ENCODE results near the gene DISP1.
"Not testable (repeated sequence)": the region's sequence is repeated elsewhere in the genome, so short reads cannot be mapped to it uniquely, and the experiment has no call there.

Gene DISP1

DNA sequence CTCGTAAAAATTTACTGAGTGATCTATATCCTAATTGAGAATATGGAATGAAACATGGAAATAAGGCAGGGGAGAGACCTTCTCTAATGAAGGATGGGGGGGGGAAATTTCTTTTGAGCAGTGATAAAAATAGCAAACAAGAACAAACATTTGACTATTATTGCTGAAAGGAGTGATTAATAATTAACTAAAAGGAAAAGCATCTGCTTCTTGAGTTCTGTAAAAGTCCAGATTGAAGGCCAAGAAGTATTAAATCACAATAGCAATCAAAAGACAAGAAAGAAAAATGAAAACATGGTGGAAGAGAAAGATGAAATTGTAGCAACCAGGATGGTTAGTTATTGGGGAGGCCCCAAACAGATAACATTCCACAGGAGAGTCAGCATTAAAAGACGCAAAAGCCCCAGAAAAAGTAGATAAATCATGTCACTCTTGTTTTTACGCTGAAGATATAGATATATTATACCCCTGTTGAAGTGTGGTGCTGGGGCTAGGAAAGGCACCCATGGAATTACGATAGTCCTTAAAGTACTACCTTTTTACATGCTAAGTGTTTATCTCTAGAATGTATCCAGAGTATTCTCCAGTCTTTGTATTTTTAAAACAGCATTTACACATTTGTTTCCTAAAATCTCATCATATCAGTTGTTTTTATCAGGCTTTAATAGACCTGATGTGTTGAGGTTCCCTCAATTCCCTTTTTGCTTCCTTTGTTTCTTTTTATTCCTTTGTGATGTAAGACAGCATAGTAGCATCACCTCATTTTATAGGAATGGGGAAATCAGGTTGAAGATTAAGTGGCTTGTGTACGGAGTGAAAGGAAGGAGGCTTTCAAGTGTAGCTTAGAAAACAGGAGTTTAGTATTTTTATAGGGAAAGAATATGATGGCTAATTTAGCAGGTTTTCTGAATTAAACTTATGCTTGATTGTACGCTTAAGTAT is 28.9 kb downstream of the DISP1 start:
- Histone ChIP-seq H3K4me3 (ENCODE audit: insufficient read length, low read depth) (no peak overlapping the region), H3K9ac (ENCODE audit: insufficient read length, low read depth) (no peak overlapping the region), H3K36me3 (ENCODE audit: insufficient read depth, insufficient read length, low read length) (no peaks in the 10 kb centered on the region), H3K27me3 (ENCODE audit: insufficient read depth, insufficient read length) (no peaks in the 10 kb centered on the region), H3K4me1 (ENCODE audit: insufficient read depth, insufficient read length) (no peaks in the 10 kb centered on the region), H3K9me3 (ENCODE audit: insufficient read depth, low read length) (no peaks in the 10 kb centered on the region)
- TF ChIP-seq SUZ12 (IDR thresholded peaks at IDR 0.05; ENCODE audit: extremely low read depth, insufficient read depth, insufficient read length) (no peak), YY1 (IDR thresholded peaks at IDR 0.05; ENCODE audit: insufficient read depth, insufficient read length) (no peak), ZNF274 (IDR thresholded peaks at IDR 0.05; ENCODE audit: low read depth, low read length) (no peak)
- peak; percentile 46 for DNase-seq (ENCODE audit: low read depth, low spot score)

DNA sequence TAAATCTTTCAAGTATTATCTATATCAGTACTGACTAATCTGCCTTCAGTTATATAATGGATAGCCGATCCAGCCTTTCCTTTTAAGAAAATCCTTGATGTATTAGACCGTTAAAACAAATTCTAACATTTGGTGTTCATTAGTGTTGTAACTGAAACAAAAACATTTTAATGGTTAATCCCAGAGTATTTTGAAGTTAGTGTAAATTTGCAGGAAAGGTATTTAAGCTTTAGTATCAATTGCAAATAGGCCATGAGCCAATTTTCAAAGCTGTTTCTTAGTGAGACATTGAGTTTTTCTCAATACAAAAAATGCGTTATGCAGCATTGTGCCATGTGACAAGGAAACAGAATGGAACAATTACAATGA is 29.6 kb downstream of the DISP1 start:
- no peak overlapping the region for H3K9ac ChIP-seq (ENCODE audit: insufficient read length, low read depth)
- TF ChIP-seq SUZ12 (IDR thresholded peaks at IDR 0.05; ENCODE audit: extremely low read depth, insufficient read depth, insufficient read length) (no peak), YY1 (IDR thresholded peaks at IDR 0.05; ENCODE audit: insufficient read depth, insufficient read length) (no peak), ZNF274 (IDR thresholded peaks at IDR 0.05; ENCODE audit: low read depth, low read length) (no peak)
- no peak overlapping the region for H3K4me3 ChIP-seq (ENCODE audit: insufficient read length, low read depth)
- H3K4me1 ChIP-seq (ENCODE audit: insufficient read depth, insufficient read length): no peaks in the 10 kb centered on the region
- H3K27me3 ChIP-seq (ENCODE audit: insufficient read depth, insufficient read length): no peaks in the 10 kb centered on the region
- no peak for DNase-seq (ENCODE audit: low read depth, low spot score)
- no peaks in the 10 kb centered on the region for H3K36me3 ChIP-seq (ENCODE audit: insufficient read depth, insufficient read length, low read length)
- no peaks in the 10 kb centered on the region for H3K9me3 ChIP-seq (ENCODE audit: insufficient read depth, low read length)

DNA sequence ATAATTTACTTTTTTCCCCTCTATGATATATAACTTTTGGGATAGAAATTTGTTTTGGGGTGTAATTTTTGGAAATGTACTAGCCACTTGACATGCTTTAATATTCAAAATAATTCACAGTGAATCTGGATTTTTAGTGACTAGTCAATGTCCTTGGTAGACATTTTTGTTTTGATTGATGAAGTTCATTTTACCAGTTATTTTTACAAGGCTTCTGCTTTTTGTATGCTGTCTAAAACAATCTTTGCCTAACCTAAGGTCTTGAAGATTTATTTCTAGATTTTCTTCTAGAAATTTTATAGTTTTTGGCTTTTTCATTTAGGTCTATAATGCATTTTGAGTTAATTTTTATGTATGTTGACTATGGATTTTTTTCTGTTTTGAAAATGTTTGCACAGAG is 30.9 kb downstream of the DISP1 start:
- no peaks in the 10 kb centered on the region for H3K4me1 ChIP-seq (ENCODE audit: insufficient read depth, insufficient read length)
- no peaks in the 10 kb centered on the region for H3K9me3 ChIP-seq (ENCODE audit: insufficient read depth, low read length)
- H3K9ac ChIP-seq (ENCODE audit: insufficient read length, low read depth): no peak overlapping the region
- no peaks in the 10 kb centered on the region for H3K27me3 ChIP-seq (ENCODE audit: insufficient read depth, insufficient read length)
- TF ChIP-seq ZNF274 (IDR thresholded peaks at IDR 0.05; ENCODE audit: low read depth, low read length) (no peak), YY1 (IDR thresholded peaks at IDR 0.05; ENCODE audit: insufficient read depth, insufficient read length) (no peak), SUZ12 (IDR thresholded peaks at IDR 0.05; ENCODE audit: extremely low read depth, insufficient read depth, insufficient read length) (no peak)
- DNase-seq (ENCODE audit: low read depth, low spot score): no peak
- no peak overlapping the region for H3K4me3 ChIP-seq (ENCODE audit: insufficient read length, low read depth)
- no peaks in the 10 kb centered on the region for H3K36me3 ChIP-seq (ENCODE audit: insufficient read depth, insufficient read length, low read length)

DNA sequence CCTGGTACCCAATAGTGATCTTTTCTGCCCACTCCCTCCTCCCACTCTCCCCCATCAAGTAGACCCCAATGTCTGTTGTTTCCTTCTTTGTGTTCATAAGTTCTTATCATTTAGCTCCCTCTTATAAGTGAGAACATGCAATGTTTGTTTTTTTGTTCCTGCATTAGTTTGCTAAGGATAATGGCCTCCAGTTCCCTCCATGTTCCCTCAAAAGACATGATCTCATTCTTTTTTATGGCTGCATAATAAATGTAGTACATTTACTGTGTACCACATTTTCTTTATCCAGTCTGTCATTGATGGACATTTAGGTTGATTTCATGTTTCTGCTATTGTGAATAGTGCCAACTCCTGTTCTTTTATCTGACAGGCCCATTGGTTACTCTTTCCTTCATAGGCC is 35.7 kb downstream of the DISP1 start:
- not testable (repeated sequence) for H3K27me3 ChIP-seq (ENCODE audit: insufficient read depth, insufficient read length); H3K9ac ChIP-seq (ENCODE audit: insufficient read length, low read depth); H3K36me3 ChIP-seq (ENCODE audit: insufficient read depth, insufficient read length, low read length); H3K4me1 ChIP-seq (ENCODE audit: insufficient read depth, insufficient read length); H3K9me3 ChIP-seq (ENCODE audit: insufficient read depth, low read length); DNase-seq (ENCODE audit: low read depth, low spot score); H3K4me3 ChIP-seq (ENCODE audit: insufficient read length, low read depth)

DNA sequence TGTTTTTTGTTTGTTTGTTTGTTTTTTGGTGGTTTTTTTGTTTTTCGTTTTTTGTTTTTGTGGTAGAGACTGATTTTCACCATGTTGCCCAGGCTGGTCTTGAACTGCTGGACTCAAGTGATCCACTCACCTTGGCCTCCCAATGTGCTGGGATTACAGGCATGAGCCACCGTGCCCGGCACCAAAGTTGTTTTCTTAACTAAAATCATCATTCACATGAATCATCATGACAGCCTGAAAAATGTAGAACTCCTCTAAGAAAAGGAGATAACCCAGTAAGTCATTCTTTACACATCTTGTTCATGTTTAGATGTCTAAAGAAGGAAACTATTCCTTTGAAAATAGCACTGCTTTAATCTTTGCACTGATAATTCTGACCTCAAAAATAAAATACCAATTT is 37.5 kb downstream of the DISP1 start:
- H3K4me3 ChIP-seq (ENCODE audit: insufficient read length, low read depth): no peak overlapping the region
- H3K9me3 ChIP-seq (ENCODE audit: insufficient read depth, low read length): no peaks in the 10 kb centered on the region
- no peaks in the 10 kb centered on the region for H3K27me3 ChIP-seq (ENCODE audit: insufficient read depth, insufficient read length)
- no peak overlapping the region for H3K9ac ChIP-seq (ENCODE audit: insufficient read length, low read depth)
- no peaks in the 10 kb centered on the region for H3K4me1 ChIP-seq (ENCODE audit: insufficient read depth, insufficient read length)
- no peak for DNase-seq (ENCODE audit: low read depth, low spot score)
- no peaks in the 10 kb centered on the region for H3K36me3 ChIP-seq (ENCODE audit: insufficient read depth, insufficient read length, low read length)
- TF ChIP-seq SUZ12 (IDR thresholded peaks at IDR 0.05; ENCODE audit: extremely low read depth, insufficient read depth, insufficient read length) (no peak), ZNF274 (IDR thresholded peaks at IDR 0.05; ENCODE audit: low read depth, low read length) (no peak), YY1 (IDR thresholded peaks at IDR 0.05; ENCODE audit: insufficient read depth, insufficient read length) (no peak)

DNA sequence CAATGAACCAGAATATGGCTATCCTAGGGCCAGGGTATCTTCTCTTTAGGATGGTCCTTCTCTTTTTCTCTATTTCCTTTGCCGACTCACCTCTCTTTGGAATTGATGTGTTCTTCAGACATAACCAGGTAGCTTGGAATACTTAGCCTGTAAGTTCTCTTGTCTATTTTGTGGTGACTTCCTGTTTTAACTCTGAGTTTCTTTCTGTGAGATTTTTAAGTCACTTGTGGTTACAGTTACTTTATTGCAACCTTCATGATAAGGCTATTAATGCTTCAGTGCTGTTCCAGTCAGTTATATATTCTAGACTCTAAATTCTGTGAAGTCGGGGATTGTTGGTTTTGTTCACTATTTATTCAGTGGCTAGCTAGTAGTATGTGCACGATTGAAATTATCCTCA is 46.2 kb downstream of the DISP1 start:
- no peak for DNase-seq (ENCODE audit: low read depth, low spot score)
- no peaks in the 10 kb centered on the region for H3K4me1 ChIP-seq (ENCODE audit: insufficient read depth, insufficient read length)
- no peak overlapping the region for H3K4me3 ChIP-seq (ENCODE audit: insufficient read length, low read depth)
- no peaks in the 10 kb centered on the region for H3K36me3 ChIP-seq (ENCODE audit: insufficient read depth, insufficient read length, low read length)
- H3K9me3 ChIP-seq (ENCODE audit: insufficient read depth, low read length): 0 out of 2 replicates have a peak, but pooled peaks cover 6% of the 10 kb centered on the region
- no peaks in the 10 kb centered on the region for H3K27me3 ChIP-seq (ENCODE audit: insufficient read depth, insufficient read length)
- no peak overlapping the region for H3K9ac ChIP-seq (ENCODE audit: insufficient read length, low read depth)
- TF ChIP-seq ZNF274 (IDR thresholded peaks at IDR 0.05; ENCODE audit: low read depth, low read length) (no peak), SUZ12 (IDR thresholded peaks at IDR 0.05; ENCODE audit: extremely low read depth, insufficient read depth, insufficient read length) (no peak), YY1 (IDR thresholded peaks at IDR 0.05; ENCODE audit: insufficient read depth, insufficient read length) (no peak)
